OCI-LY1 (cell line): ENCODE results near the gene FKBP3.

Experiments
- H2AFZ ChIP-seq: fragments of 200-600 bp; sonication (generic), shearing (Covaris generic); 2 replicates; pipeline ENCODE4 v1.6.0; 2014; ENCODE audit warnings: antibody characterized with exemption, mild to moderate bottlenecking, low read length
- H3F3A ChIP-seq: fragments of 200-600 bp; sonication (generic), shearing (Covaris generic); 2 replicates; pipeline ENCODE4 v1.6.0; 2014; ENCODE audit warnings: mild to moderate bottlenecking, antibody characterized with exemption, low read length, moderate library complexity; ENCODE audit not compliant: insufficient read depth
- H3K27ac ChIP-seq: fragments of 200-600 bp; sonication (generic); 2 replicates; pipeline ENCODE4 v1.5.1; 2014; ENCODE audit warnings: low read length, mixed run types, mild to moderate bottlenecking, low read depth; ENCODE audit not compliant: poor library complexity, severe bottlenecking
- H3K27me3 ChIP-seq: fragments of 200-600 bp; sonication (generic); 2 replicates; pipeline ENCODE4 v1.6.0; 2014; ENCODE audit warnings: antibody characterized with exemption, mild to moderate bottlenecking, low read length, moderate library complexity; ENCODE audit not compliant: insufficient read depth
- H3K36me3 ChIP-seq: fragments of 200-600 bp; sonication (generic); 2 replicates; pipeline ENCODE4 v1.6.1; 2014; ENCODE audit warnings: mild to moderate bottlenecking, antibody characterized with exemption, low read length, moderate library complexity, mixed read lengths; ENCODE audit not compliant: insufficient read depth
- H3K4me1 ChIP-seq: fragments of 200-600 bp; sonication (generic); 2 replicates; pipeline ENCODE4 v1.5.1; 2014; ENCODE audit warnings: mild to moderate bottlenecking, low read length, moderate library complexity; ENCODE audit not compliant: insufficient read depth, severe bottlenecking
- H3K4me2 ChIP-seq: fragments of 200-600 bp; sonication (generic), shearing (Covaris generic); 2 replicates; pipeline ENCODE4 v1.6.1; 2014; ENCODE audit warnings: low read length
- H3K4me3 ChIP-seq: fragments of 200-600 bp; sonication (generic); 2 replicates; pipeline ENCODE4 v1.5.1; 2014; ENCODE audit warnings: low read length, low read depth, mild to moderate bottlenecking, mixed read lengths; ENCODE audit not compliant: poor library complexity, severe bottlenecking
- H3K79me2 ChIP-seq: fragments of 200-600 bp; shearing (Covaris generic); 2 replicates; pipeline ENCODE4 v1.6.1; 2016; ENCODE audit warnings: mixed run types, low read length, mixed read lengths; ENCODE audit not compliant: insufficient read depth
- H3K9ac ChIP-seq: fragments of 200-600 bp; sonication (generic), shearing (Covaris generic); 2 replicates; pipeline ENCODE4 v1.6.1; 2014; ENCODE audit warnings: mild to moderate bottlenecking, low read length, mixed read lengths
- H3K9me2 ChIP-seq: fragments of 200-600 bp; sonication (generic), shearing (Covaris generic); 2 replicates; pipeline ENCODE4 v1.6.1; 2014; ENCODE audit warnings: low read depth, mild to moderate bottlenecking, low read length, mixed read lengths
- H3K9me3 ChIP-seq: fragments of 200-600 bp; shearing (Covaris generic); 2 replicates; pipeline ENCODE4 v1.6.1; 2014; ENCODE audit warnings: low read length, mixed read lengths
- H4K20me1 ChIP-seq: fragments of 200-600 bp; sonication (generic), shearing (Covaris generic); 2 replicates; pipeline ENCODE4 v1.6.0; 2016; ENCODE audit warnings: mild to moderate bottlenecking, low read length; ENCODE audit not compliant: insufficient read depth
- EZH2 ChIP-seq: fragments of 200-600 bp; sonication (generic), shearing (Covaris generic); IDR thresholded peaks from 2 replicates; pipeline ENCODE4 v1.8.0; 2017; ENCODE audit warnings: borderline replicate concordance, mixed run types, mild to moderate bottlenecking, antibody characterized with exemption, low read length, moderate library complexity, mixed read lengths
- TF ChIP-seq, protein P1 (sequence below): fragments of 200-600 bp; sonication (generic), shearing (Covaris generic); IDR thresholded peaks from 2 replicates; pipeline ENCODE4 v1.5.1; 2017; ENCODE audit warnings: mild to moderate bottlenecking, antibody characterized with exemption, low read length, moderate library complexity, mixed read lengths

FKBP3 gene

DNA sequence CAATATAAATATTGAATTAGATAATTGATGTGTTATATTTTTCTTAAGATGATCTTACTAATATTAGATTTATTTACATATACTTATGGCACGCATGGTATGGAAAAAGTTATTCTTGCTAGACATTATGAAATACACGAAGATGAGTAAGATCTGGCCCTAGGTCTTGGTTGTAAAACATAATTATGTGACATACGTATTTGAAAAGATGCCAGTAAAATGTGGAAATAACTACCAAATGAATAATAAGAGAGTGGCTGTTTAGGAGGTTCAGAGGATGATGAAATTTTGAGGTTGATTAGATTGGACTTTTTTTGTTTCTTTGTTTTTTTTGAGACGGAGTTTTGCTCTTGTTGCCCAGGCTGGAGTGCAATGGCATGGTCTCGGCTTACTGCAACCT, 42.8 kb upstream of the FKBP3 start:
- H4K20me1 ChIP-seq = no peaks in the 10 kb centered on the region
- no peaks in the 10 kb centered on the region for H3K27me3 ChIP-seq
- no peaks in the 10 kb centered on the region for H3K79me2 ChIP-seq
- H3K36me3 ChIP-seq = peaks cover 30% of the 10 kb centered on the region
- TF ChIP-seq EZH2 = no peak
- TF ChIP-seq, protein P1, sequence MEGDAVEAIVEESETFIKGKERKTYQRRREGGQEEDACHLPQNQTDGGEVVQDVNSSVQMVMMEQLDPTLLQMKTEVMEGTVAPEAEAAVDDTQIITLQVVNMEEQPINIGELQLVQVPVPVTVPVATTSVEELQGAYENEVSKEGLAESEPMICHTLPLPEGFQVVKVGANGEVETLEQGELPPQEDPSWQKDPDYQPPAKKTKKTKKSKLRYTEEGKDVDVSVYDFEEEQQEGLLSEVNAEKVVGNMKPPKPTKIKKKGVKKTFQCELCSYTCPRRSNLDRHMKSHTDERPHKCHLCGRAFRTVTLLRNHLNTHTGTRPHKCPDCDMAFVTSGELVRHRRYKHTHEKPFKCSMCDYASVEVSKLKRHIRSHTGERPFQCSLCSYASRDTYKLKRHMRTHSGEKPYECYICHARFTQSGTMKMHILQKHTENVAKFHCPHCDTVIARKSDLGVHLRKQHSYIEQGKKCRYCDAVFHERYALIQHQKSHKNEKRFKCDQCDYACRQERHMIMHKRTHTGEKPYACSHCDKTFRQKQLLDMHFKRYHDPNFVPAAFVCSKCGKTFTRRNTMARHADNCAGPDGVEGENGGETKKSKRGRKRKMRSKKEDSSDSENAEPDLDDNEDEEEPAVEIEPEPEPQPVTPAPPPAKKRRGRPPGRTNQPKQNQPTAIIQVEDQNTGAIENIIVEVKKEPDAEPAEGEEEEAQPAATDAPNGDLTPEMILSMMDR = no peak
- H3K4me2 ChIP-seq = no peak overlapping the region
- no peaks in the 10 kb centered on the region for H3K4me1 ChIP-seq
- H3K9me2 ChIP-seq = no peaks in the 10 kb centered on the region
- no peaks in the 10 kb centered on the region for H3F3A ChIP-seq
- H2AFZ ChIP-seq = no peak overlapping the region
- no peaks in the 10 kb centered on the region; the same call in 1 of the 2 replicates for H3K9me3 ChIP-seq
- H3K9ac ChIP-seq = no peak overlapping the region
- no peak overlapping the region for H3K27ac ChIP-seq
- no peak overlapping the region for H3K4me3 ChIP-seq

DNA sequence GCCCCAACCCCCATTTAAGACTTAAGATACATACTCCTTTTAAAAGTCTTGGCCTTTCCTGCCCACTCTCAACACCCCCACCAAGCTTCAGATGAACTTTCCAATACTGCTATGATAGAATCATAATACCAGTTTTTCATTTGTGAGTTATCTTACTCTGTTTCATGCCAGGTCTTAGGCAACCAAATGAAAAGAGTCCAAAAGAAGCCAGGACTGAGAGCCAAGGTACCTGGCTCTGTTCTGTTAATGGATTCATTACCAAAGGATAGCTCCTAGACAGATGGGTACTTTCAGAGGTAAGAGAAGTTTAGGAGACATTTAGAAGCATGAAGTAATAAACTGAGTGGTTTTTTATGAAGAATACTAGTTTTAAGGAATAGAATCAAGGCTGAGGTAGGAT, 35.6 kb upstream of the FKBP3 start:
- Histone ChIP-seq H3F3A (no peaks in the 10 kb centered on the region), H3K4me3 (no peak overlapping the region), H3K9me2 (no peaks in the 10 kb centered on the region), H3K4me2 (no peak overlapping the region), H4K20me1 (no peaks in the 10 kb centered on the region), H3K4me1 (no peaks in the 10 kb centered on the region), H3K9ac (no peak overlapping the region), H3K27ac (no peak overlapping the region), H3K27me3 (no peaks in the 10 kb centered on the region), H3K9me3 (no peaks in the 10 kb centered on the region), H3K79me2 (no peaks in the 10 kb centered on the region), H2AFZ (no peak overlapping the region), H3K36me3 (peaks cover 45% of the 10 kb centered on the region)
- TF ChIP-seq EZH2 = no peak
- TF ChIP-seq, protein P1 = no peak

- no peak overlapping the region for H3K9ac ChIP-seq
- peaks cover 14% of the 10 kb centered on the region for H3K36me3 ChIP-seq
Measured at GRCh38 chr14:45156067-45156466, 21.8 kb upstream of the FKBP3 start.

More at GRCh38 chr14:45156067-45156466, 21.8 kb upstream of the FKBP3 start:
- Histone ChIP-seq H3K4me2 (no peak overlapping the region), H3K4me1 (no peaks in the 10 kb centered on the region), H3K27me3 (no peaks in the 10 kb centered on the region), H2AFZ (no peak overlapping the region), H3F3A (no peaks in the 10 kb centered on the region), H4K20me1 (no peaks in the 10 kb centered on the region), H3K27ac (no peak overlapping the region), H3K79me2 (no peaks in the 10 kb centered on the region), H3K4me3 (no peak overlapping the region), H3K9me2 (no peaks in the 10 kb centered on the region), H3K9me3 (no peaks in the 10 kb centered on the region)
- TF ChIP-seq, protein P1 = no peak
- TF ChIP-seq EZH2 = no peak
